Naive thymus-derived CD4-positive, alpha-beta T cell (primary cell): ENCODE data around the gene PXYLP1. TPM values are rescaled to one million over a fixed set of nuclear protein-coding genes. Genes with fewer than 3 reads are reported as not detected.
A peak's percentile ranks its signal among the peaks of the same experiment; 100 is the strongest.

Experiments
- ATAC-seq: fragments of 150-1000 bp; cut with Tn5 transposase; 2 replicates; pipeline ENCODE4 v1.10.0; 2021; ENCODE audit warnings: mild to moderate bottlenecking, moderate library complexity
- CTCF ChIA-PET: fragments of 350-600 bp; sonication (Branson Sonifier 250); formaldehyde crosslinking; loops from one replicate; lab custom pipeline; 2021; ENCODE audit warnings: antibody characterized with exemption; lab: Charles Lee
- POLR2A ChIA-PET: fragments of 350-600 bp; sonication (Branson Sonifier 250); formaldehyde crosslinking; loops from one replicate; lab custom pipeline; 2021; ENCODE audit warnings: antibody characterized with exemption, inconsistent platforms; lab: Charles Lee
- DNase-seq, 9 donors: peaks; one replicate each; pipeline versions ENCODE4 v3.0.0 to v3.0.0-alpha.2; 2020 to 2022; ENCODE audit warnings: mixed read lengths in 1 of 9
- H3K27ac ChIP-seq: one replicate; pipeline ENCODE4 v1.7.0; 2013; ENCODE audit warnings: mild to moderate bottlenecking, low read depth, low read length, moderate library complexity
- H3K27me3 ChIP-seq, 2 donors: one replicate each; pipeline ENCODE4 v1.7.0; 2013; ENCODE audit warnings: low read length in 2 of 2, mild to moderate bottlenecking in 2 of 2, moderate library complexity in 2 of 2; ENCODE audit not compliant: control insufficient read depth in 2 of 2, insufficient read depth in 2 of 2
- H3K36me3 ChIP-seq, 3 experiments: 1 replicate in 2 of 3; 2 replicates in 1 of 3; pipeline ENCODE4 v1.7.0; 2013; ENCODE audit warnings: low read length in 3 of 3, mild to moderate bottlenecking in 3 of 3, moderate library complexity in 1 of 3; ENCODE audit not compliant: insufficient read depth in 3 of 3, control insufficient read depth in 2 of 3
- H3K4me1 ChIP-seq, 2 donors: one replicate each; pipeline ENCODE4 v1.7.0; 2013; ENCODE audit warnings: low read length in 2 of 2, mild to moderate bottlenecking in 2 of 2, moderate library complexity in 1 of 2; ENCODE audit not compliant: control insufficient read depth in 2 of 2, insufficient read depth in 2 of 2
- H3K4me3 ChIP-seq: 2 replicates; pipeline ENCODE4 v1.7.0; 2013; ENCODE audit warnings: mild to moderate bottlenecking, low read length
- H3K9me3 ChIP-seq, 3 experiments: 1 replicate in 2 of 3; 2 replicates in 1 of 3; pipeline ENCODE4 v1.7.0; 2013; ENCODE audit warnings: low read length in 3 of 3; ENCODE audit not compliant: control insufficient read depth in 2 of 3
- H3K27ac Mint-ChIP-seq, 9 donors: one replicate each; pipeline ENCODE4 v1.8.0; 2020 to 2022; ENCODE audit warnings: mixed read lengths in 9 of 9, mild to moderate bottlenecking in 8 of 9, moderate library complexity in 5 of 9, inconsistent platforms in 2 of 9
- H3K27me3 Mint-ChIP-seq, 5 donors: one replicate each; pipeline ENCODE4 v1.8.0; 2021 to 2022; ENCODE audit warnings: mixed read lengths in 5 of 5, mild to moderate bottlenecking in 1 of 5
- H3K36me3 Mint-ChIP-seq, 5 donors: one replicate each; pipeline ENCODE4 v1.8.0; 2020 to 2022; ENCODE audit warnings: mixed read lengths in 5 of 5, mild to moderate bottlenecking in 3 of 5, inconsistent platforms in 1 of 5
- H3K4me1 Mint-ChIP-seq, 7 donors: one replicate each; pipeline ENCODE4 v1.8.0; 2020 to 2022; ENCODE audit warnings: mixed read lengths in 7 of 7, mild to moderate bottlenecking in 3 of 7, inconsistent platforms in 1 of 7
- H3K4me3 Mint-ChIP-seq, 10 donors: one replicate each; pipeline ENCODE4 v1.8.0; 2020 to 2022; ENCODE audit warnings: mild to moderate bottlenecking in 10 of 10, mixed read lengths in 10 of 10, moderate library complexity in 6 of 10, inconsistent platforms in 2 of 10
- H3K9me3 Mint-ChIP-seq, 11 donors: one replicate each; pipeline ENCODE4 v1.8.0; 2020 to 2022; ENCODE audit warnings: mixed read lengths in 11 of 11, mild to moderate bottlenecking in 4 of 11, inconsistent platforms in 1 of 11, moderate library complexity in 1 of 11
- intact Hi-C, 2 donors: fragments of 100-400 bp; cut with micrococcal nuclease; formaldehyde crosslinking; loops; one replicate each; pipeline ENCODE4 v1.15.1; 2023
- polyA plus RNA-seq, 2 donors: library from polyadenylated mRNA; unstranded; fragments of 300-500 nt; fragmentation: Illumina TruSeq; gene quantifications; one replicate each; pipeline ENCODE4 v1.2.3, GENCODE V29; 2021
- total RNA-seq, 6 experiments: library from RNA in 5 of 6; stranded (reverse) in 5 of 6; gene quantifications; 1 replicate in 5 of 6; 2 replicates in 1 of 6; pipeline ENCODE4 v1.2.3 and lab custom pipeline; 2021 to 2026

The PXYLP1 gene
- total and polyA plus RNA-seq, 7 experiments from 2014 or later = 15.8 to 40.9 (median 23.2) TPM

DNA sequence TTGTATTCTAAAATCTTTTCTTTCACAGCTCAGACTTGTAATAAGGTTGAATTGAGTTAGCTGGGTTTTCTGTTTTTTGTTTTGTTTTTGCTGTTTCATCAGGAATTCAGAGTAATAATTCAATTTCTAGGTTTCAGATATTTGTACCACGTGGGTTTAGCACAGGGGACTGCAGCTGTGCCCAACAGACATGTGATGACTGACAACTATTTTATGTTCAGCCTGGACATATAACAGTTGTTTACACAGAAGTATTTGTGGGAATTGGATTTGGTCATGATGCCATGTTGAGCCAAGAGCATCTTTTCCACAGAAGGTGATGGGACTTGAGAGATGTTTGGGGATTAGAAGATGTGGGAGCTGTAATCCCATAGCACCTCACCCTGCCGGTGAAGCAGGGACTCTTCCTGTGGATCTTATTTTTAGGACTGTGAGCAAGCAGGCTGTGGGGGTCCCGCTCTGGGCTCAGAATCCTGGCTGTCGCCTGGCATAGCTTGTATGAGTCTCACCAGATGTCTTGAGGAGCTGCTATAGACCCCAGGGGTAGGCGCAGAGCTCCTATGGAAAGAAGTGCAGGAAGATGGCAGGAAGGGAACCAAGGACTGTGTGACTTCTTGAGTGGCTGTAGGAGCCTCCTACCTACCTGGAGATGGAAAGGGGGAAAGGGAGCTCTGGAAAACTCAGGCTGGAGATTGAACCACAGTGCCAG lies 23.7 kb downstream of the PXYLP1 start:
- no peak overlapping the region for H3K27ac ChIP-seq
- POLR2A ChIA-PET = interaction anchor here (0.6 to 31.2 kb wide), 9 partner anchors 9 to 142 kb away, joined by 3 to 516 read pairs (median 6); partner anchors contain the start of gene PXYLP1
- peaks cover 14 to 88% (median 45%) of the 10 kb centered on the region in 7 donors for H3K4me1 Mint-ChIP-seq
- no peak for DNase-seq
- H3K27me3 Mint-ChIP-seq = no peaks in the 10 kb centered on the region
- no peaks in the 10 kb centered on the region for H3K9me3 ChIP-seq
- ATAC-seq = no peak
- peaks cover 0 to 4% (median 0%) of the 10 kb centered on the region in 3 experiments for H3K36me3 ChIP-seq
- intact Hi-C loops = loop anchor here in 1 of 2 donors (5.0 kb wide), 2 partner anchors 148 to 243 kb away; no protein-coding TSS in a partner anchor
- no peaks in the 10 kb centered on the region for H3K27me3 ChIP-seq
- CTCF ChIA-PET = interaction anchor here (1.0 to 7.0 kb wide), 8 partner anchors 9 to 197 kb away, joined by 3 to 82 read pairs (median 4); partner anchors contain the start of gene PXYLP1
- H3K4me3 Mint-ChIP-seq = no peak overlapping the region
- H3K9me3 Mint-ChIP-seq = no peaks in the 10 kb centered on the region
- H3K27ac Mint-ChIP-seq = peak overlapping the region in 8 of 9 donors; percentile 38 to 92 (median 81)
- H3K36me3 Mint-ChIP-seq = peaks cover 0 to 22% (median 4%) of the 10 kb centered on the region in 5 donors
- no peak overlapping the region for H3K4me3 ChIP-seq
- H3K4me1 ChIP-seq = peaks cover 0 to 15% of the 10 kb centered on the region in 2 donors

- peak overlapping the region; percentile 28 for H3K27ac ChIP-seq
- peak; percentile 91 for ATAC-seq
- H3K27me3 Mint-ChIP-seq = no peaks in the 10 kb centered on the region
- H3K27me3 ChIP-seq = no peaks in the 10 kb centered on the region
- intact Hi-C loops = loop anchor here (1.0 to 5.0 kb wide), 10 partner anchors 11 to 244 kb away; partner anchors contain the start of gene PXYLP1 (in 2 of the 2)
- DNase-seq = peak in 7 of 9 donors; percentile 54 to 76 (median 67)
- H3K4me3 Mint-ChIP-seq = peak overlapping the region in 8 of 10 donors; percentile 38 to 62 (median 52)
- peaks cover 0 to 12% of the 10 kb centered on the region in 2 donors for H3K4me1 ChIP-seq
- H3K4me3 ChIP-seq = no peak overlapping the region
- no peaks in the 10 kb centered on the region for H3K9me3 Mint-ChIP-seq
- peaks cover 0 to 8% (median 0%) of the 10 kb centered on the region in 3 experiments for H3K36me3 ChIP-seq
- H3K36me3 Mint-ChIP-seq = peaks cover 0 to 23% (median 5%) of the 10 kb centered on the region in 5 donors
- H3K9me3 ChIP-seq = no peaks in the 10 kb centered on the region
- POLR2A ChIA-PET = interaction anchor here (0.6 to 31.2 kb wide), 10 partner anchors 9 to 141 kb away, joined by 3 to 516 read pairs (median 6); partner anchors contain the start of gene PXYLP1
- H3K4me1 Mint-ChIP-seq = peaks cover 16 to 88% (median 45%) of the 10 kb centered on the region in 7 donors
- peak overlapping the region; percentile 38 to 92 (median 79) for H3K27ac Mint-ChIP-seq
- CTCF ChIA-PET = interaction anchor here (0.6 to 7.0 kb wide), 9 partner anchors 9 to 197 kb away, joined by 3 to 82 read pairs (median 4); partner anchors contain the start of gene PXYLP1
Measured at GRCh38 chr3:141255846-141256261, 24.2 kb downstream of the PXYLP1 start.

GRCh38 chr3:141256820-141257219 lies 25.2 kb downstream of the PXYLP1 start:
- Mint-ChIP-seq H3K36me3 (peaks cover 0 to 25% (median 11%) of the 10 kb centered on the region in 5 donors), H3K4me3 (peak overlapping the region in 1 of 10 donors; percentile 41), H3K4me1 (peaks cover 26 to 88% (median 55%) of the 10 kb centered on the region in 7 donors), H3K27me3 (no peaks in the 10 kb centered on the region), H3K27ac (peak overlapping the region in 4 of 9 donors; percentile 19 to 50 (median 24)), H3K9me3 (no peaks in the 10 kb centered on the region)
- ATAC-seq (no peak), DNase-seq (no peak)
- H3K27me3 ChIP-seq = no peaks in the 10 kb centered on the region
- ChIA-PET POLR2A (interaction anchor here (0.7 to 31.2 kb wide), 6 partner anchors 10 to 25 kb away, joined by 3 to 516 read pairs (median 11); partner anchors contain the start of gene PXYLP1), CTCF (interaction anchor here (0.6 to 7.0 kb wide), 6 partner anchors 10 to 51 kb away, joined by 3 to 82 read pairs (median 9); partner anchors contain the start of gene PXYLP1)
- intact Hi-C loops = loop anchor here (1.0 to 5.0 kb wide), 10 partner anchors 10 to 245 kb away; partner anchors contain the start of gene PXYLP1 (in 2 of the 2)
- peaks cover 0 to 10% (median 0%) of the 10 kb centered on the region in 3 experiments for H3K36me3 ChIP-seq
- H3K4me1 ChIP-seq = peaks cover 0 to 21% of the 10 kb centered on the region in 2 donors
- no peaks in the 10 kb centered on the region for H3K9me3 ChIP-seq
- H3K4me3 ChIP-seq = no peak overlapping the region
- no peak overlapping the region for H3K27ac ChIP-seq

- H3K27ac Mint-ChIP-seq = peak overlapping the region in 5 of 9 donors; percentile 42 to 78 (median 59)
- no peaks in the 10 kb centered on the region for H3K27me3 Mint-ChIP-seq
- no peaks in the 10 kb centered on the region for H3K9me3 ChIP-seq
- POLR2A ChIA-PET = interaction anchor here (1.1 to 31.2 kb wide), 4 partner anchors 9 to 36 kb away, joined by 4 to 516 read pairs (median 261); partner anchors contain the start of gene PXYLP1
- ATAC-seq = no peak
- no peak overlapping the region for H3K27ac ChIP-seq
- H3K4me1 ChIP-seq = peaks cover 0 to 21% of the 10 kb centered on the region in 2 donors
- peaks cover 0 to 29% (median 17%) of the 10 kb centered on the region in 5 donors for H3K36me3 Mint-ChIP-seq
- H3K4me3 ChIP-seq = no peak overlapping the region
- DNase-seq = peak in 1 of 9 donors; percentile 42
- H3K36me3 ChIP-seq = peaks cover 0 to 12% (median 0%) of the 10 kb centered on the region in 3 experiments
- no peaks in the 10 kb centered on the region for H3K27me3 ChIP-seq
- peaks cover 26 to 91% (median 53%) of the 10 kb centered on the region in 7 donors for H3K4me1 Mint-ChIP-seq
- CTCF ChIA-PET = interaction anchor here (0.9 to 2.1 kb wide), 6 partner anchors 9 to 65 kb away, joined by 3 to 6 read pairs (median 4); partner anchors contain the start of gene PXYLP1
- intact Hi-C loops = loop anchor here (2.0 to 5.0 kb wide), 4 partner anchors 15 to 246 kb away; no protein-coding TSS in a partner anchor
- H3K9me3 Mint-ChIP-seq = no peaks in the 10 kb centered on the region
- no peak overlapping the region for H3K4me3 Mint-ChIP-seq
Measured at GRCh38 chr3:141257961-141258360, 26.3 kb downstream of the PXYLP1 start.

GRCh38 chr3:141258973-141259372 lies 27.3 kb downstream of the PXYLP1 start:
- CTCF ChIA-PET = interaction anchor here (1.0 to 2.1 kb wide), 4 partner anchors 25 to 66 kb away, joined by 3 to 6 read pairs (median 4); partner anchors contain the start of gene PXYLP1
- Histone ChIP-seq H3K4me1 (peaks cover 0 to 21% of the 10 kb centered on the region in 2 donors), H3K27me3 (no peaks in the 10 kb centered on the region), H3K27ac (no peak overlapping the region), H3K4me3 (no peak overlapping the region), H3K9me3 (no peaks in the 10 kb centered on the region), H3K36me3 (peaks cover 0 to 18% (median 0%) of the 10 kb centered on the region in 3 experiments)
- POLR2A ChIA-PET = interaction anchor here (0.7 to 31.2 kb wide), 4 partner anchors 8 to 114 kb away, joined by 3 to 516 read pairs (median 260); partner anchors contain the start of gene PXYLP1
- H3K4me3 Mint-ChIP-seq = peak overlapping the region in 1 of 10 donors; percentile 29
- no peaks in the 10 kb centered on the region for H3K9me3 Mint-ChIP-seq
- H3K4me1 Mint-ChIP-seq = peaks cover 23 to 93% (median 49%) of the 10 kb centered on the region in 7 donors
- H3K27ac Mint-ChIP-seq = peak overlapping the region in 5 of 9 donors; percentile 8 to 76 (median 37)
- no peaks in the 10 kb centered on the region for H3K27me3 Mint-ChIP-seq
- ATAC-seq (no peak), DNase-seq (no peak)
- H3K36me3 Mint-ChIP-seq = peaks cover 0 to 39% (median 27%) of the 10 kb centered on the region in 5 donors
- intact Hi-C loops = loop anchor here in 1 of 2 donors (5.0 kb wide), 2 partner anchors 152 to 247 kb away; no protein-coding TSS in a partner anchor
